ENCODE data around the gene BRD7.
A peak's percentile ranks its signal among the peaks of the same experiment; 100 is the strongest.

The BRD7 gene

GRCh38 chr16:50288026-50288425, 80.8 kb downstream of the BRD7 start:
- no peak for DNase-seq

DNA sequence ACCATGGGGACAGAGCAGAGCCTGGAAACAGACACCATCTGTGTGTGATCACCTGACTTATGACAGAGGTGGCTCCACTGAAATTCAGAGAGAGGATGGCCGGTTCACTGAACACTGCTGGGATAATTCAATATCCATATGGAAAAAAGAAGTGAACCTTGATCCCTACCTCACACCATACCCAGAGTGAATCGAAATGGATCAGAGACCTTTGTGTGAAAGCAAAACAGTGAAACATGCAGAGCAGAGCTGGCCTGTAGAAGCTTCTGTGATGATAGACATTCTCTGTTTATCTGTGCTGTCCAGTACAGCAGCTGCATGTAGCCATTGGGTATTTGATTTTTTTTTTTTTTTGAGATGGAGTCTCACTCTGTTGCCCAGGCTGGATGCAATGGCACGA, 82.1 kb downstream of the BRD7 start:
- no peak for DNase-seq

DNA sequence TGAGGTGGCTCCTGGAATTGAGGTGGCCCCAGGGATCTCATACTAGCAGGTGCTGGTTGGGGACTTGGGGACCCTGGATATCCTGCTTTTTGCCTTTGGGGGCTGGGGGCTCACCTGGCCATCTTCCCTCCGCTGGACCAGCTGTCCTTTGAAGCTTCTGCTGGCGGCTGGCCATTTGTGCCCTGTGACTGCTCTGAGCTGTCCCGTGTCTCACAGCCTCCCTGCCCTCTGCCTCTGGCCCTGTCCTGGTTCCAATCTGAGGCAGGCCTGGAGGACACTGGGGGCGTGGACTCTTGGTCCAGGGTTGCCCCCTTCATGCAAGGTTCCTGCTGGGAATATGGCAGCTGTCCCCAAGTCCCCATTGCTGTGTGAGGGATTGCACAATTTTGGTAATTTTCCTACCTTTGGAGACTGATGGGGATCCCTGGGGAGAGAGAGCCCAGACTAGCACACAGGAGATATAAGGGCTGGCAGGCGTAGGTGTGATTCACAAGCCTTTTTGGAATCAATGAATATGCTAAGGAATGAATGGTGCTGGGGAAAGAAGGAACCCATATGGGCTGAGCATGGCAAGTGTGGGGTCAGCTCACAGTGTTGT, 83.3 kb downstream of the BRD7 start:
- no peak for DNase-seq

DNA sequence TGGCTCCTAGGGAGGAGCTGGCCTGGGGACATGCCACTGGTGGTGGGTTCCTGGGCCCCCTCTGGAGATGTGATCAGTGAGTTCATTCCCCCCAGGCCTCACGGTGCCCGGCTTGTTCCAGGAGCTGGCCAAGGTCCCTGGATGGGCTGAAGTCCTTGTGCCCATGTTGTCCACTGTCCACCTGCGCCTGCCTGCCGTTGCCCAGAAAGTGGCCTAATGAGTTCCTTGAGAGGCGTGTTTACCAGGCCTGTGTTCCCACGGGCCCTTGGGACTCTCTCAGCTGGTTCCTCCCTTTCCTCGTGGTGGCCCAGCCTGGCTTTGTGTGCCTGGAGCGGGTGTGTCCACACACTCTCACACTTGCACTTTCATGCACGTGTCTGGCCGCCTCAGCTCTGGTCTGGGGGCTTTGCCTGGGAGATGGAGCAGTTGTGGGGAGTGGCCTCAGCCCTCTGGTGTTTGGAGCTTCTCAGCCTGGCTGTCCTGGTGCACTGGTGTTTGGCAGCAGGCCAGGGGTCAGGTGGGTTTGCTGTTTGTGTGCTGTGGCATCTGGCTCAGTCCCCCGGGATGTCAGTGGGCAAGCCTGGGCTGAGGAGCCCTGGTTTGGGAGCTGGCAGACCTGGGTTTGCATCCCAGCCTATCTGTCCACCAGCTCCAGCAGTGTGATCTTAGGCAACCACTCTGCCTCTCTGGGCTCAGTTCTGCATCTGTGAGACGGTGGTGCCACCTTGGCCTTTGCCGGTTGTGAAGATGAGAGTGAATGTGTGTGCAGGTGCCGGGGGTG, 84.5 kb downstream of the BRD7 start:
- no peak for DNase-seq

DNA sequence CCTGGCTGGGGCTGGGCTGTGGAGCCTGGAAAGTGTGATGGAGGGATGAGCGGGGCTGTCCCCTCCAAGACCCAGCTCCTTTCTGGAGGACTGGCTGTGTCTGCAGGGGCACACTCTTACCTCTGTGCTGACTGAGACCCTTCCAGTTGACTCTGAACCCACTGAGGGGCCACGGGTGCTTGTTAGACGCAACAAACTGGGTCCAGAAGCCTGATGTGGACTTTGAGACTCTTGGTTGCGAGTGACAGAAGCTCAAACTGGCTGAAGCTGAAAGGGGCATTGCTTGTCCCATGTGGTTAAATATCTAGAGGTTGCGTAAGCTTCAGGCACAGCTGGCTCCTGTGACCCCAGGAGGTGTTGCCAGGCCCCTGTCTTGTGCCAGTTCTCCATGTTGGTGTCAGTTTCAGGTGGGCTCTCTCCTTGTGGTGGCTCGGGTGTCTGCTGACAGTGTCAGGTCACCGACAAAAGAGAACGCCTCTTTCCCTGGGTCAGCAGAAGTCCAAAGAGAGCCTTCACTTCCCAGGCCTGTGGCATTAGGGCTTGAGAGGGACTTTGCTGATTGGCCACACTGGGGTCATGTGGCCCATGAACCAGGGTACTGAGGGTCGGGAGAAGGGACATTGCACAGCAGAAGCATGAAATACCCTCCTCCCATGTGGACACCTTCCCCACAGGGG, 85.7 kb downstream of the BRD7 start:
- no peak for DNase-seq

DNA sequence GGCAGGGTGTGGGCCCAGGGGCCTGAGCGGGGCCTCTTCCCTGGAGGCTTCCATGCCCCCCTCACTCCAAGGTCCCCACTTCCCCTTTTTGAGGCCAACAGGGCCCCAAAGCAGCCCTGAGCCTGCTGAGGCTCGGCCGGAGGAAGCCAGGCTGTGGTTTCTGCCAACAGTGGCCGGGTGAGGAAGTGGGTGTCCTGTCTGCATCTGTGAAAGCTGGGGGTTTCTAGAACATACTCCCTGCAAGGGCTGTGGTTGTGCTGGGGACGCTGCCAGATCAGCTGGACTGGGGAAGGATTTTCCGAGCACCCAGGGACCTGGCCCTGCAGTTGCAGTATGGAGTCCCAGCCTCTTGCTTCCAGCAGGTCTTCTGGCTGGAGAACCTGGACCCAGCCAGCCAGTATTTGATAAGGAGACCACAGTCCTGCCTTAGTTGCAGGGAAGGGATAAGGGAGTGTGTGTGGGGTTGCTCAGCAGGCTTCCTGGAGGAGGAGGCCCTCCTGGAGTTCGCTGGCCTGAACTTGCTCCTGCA, 86.7 kb downstream of the BRD7 start:
- DNase-seq = peak; percentile 36

DNA sequence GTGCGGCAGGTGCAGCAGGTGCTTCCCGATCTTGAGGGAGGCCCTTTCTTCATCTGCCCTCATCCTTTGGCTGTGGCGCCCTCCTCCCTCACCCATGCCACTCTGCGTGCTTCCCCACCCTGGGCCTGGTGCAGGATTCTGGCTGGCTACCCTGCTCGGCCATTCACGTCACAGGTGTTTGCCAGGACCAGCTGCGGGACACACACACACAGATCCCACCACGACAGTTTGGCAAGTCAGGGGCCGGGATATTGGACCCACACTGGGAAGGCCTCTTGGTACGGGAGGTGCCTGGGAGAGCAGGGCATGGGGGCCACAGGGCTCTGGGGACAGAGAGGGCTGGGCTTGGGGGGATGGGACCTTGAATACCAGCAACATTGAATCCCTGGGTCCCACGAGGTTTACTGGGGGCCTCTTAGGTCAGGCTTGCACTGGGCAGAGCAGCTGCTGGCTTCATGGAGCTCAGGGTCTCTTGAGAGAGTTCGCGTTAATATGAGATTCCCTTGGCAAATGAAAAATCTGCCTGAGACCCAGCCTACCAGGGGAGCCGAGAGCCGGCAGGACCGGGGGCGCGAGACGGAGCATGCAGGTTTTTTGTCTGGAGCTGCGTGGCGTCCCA, 87.3 kb downstream of the BRD7 start:
- DNase-seq = no peak

DNA sequence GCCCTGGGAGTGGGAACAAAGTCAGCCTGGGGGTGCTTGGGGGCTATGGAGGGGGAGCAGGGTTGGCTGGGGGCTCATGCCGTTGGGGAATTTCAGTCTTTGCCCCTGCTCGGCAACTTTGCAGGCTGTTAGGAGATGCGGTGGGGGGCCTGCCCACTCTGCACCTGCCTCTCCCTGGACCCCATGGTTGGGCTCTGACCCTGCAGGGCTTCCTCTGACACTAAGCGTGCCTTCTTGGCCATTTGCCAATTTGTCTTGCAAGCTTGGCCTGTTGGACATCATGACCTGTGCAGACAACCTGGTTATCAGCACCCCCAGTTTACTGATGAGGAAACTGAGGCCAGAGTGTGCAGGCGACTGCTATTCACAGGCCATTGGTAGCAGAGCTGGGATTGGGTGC, 87.9 kb downstream of the BRD7 start:
- no peak for DNase-seq

DNA sequence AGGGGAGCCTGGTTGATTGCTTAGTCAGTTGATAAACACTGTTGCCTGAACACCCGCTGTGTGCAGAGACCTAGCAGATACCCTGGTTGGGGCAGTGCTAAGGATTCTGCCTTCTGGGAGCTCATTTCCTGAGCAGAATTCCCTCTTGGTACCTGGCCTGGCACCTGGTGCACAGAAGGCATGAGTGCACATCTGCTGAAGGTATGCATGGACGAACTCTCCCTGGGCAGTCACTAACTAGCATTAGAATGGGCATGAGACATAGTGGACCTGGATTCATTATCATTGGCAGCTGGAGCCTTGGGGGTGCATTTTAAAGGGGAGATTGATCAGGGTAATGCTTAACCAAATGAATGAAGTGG, 89.3 kb downstream of the BRD7 start:
- DNase-seq = no peak

- DNase-seq = no peak
Measured at GRCh38 chr16:50278251-50278650, 90.5 kb downstream of the BRD7 start.

DNA sequence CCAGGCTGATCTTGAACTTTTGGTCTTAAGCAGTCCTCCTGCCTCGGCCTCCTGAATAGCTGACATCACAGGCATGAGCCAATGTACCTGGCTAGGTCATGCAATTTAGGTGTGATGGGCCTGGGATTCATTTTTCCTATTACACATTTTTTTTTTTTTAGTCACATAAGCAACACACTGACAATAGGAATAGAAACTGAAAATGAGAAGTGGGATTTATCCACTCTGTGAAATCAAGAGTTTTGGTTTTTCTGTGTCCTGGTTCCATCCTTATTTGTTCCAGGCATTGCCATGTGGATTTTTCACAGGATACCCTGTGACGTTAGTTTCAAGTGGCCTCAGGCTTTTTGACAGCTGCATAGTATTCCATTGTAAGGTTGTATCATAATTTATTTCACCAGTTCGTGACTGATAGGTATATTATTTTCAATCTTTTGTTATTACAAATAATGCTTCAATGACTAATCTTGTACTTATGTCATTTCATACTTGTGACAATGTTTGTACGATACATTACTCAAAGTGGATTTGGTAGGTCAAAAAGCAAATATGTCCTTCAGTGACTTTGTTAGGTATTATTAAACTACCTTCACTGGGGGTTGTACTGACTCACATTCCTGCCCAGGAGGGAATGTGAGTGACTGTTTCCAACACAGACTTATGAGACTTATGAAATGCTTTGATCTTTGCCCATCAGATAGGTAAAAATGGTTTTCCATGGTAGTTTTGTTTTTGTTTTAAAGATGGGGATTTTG, 91.8 kb downstream of the BRD7 start:
- DNase-seq = no peak

GRCh38 chr16:50276326-50276640, 92.5 kb downstream of the BRD7 start:
- no peak for DNase-seq

- DNase-seq = no peak
Measured at GRCh38 chr16:50275428-50276325, 93.1 kb downstream of the BRD7 start.

GRCh38 chr16:50275098-50275415, 93.7 kb downstream of the BRD7 start:
- DNase-seq = no peak

GRCh38 chr16:50274326-50275097, 94.3 kb downstream of the BRD7 start:
- DNase-seq = no peak

DNA sequence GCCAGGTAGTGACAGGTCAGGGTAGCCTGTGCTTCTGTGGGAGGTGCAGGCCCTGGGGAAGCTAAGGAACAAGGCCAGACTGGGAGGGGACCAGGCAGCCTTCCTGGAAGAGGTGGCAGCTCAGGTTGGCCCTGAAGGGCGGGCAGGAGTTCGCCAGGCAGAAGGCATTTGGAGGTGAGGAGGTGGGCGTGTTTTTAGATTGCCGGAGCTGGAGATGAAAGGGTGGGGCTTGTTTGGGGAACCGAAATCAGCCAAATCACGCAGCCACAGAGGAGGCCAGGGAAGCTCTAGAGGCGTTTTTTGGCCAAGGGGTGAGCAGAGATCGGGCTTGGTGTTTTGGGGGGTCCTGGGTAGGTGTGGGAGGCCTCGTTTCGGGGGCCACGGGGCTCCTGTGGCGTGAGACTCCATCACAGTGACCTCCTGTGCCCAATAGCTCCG, 94.9 kb downstream of the BRD7 start:
- peak; percentile 14 for DNase-seq

DNA sequence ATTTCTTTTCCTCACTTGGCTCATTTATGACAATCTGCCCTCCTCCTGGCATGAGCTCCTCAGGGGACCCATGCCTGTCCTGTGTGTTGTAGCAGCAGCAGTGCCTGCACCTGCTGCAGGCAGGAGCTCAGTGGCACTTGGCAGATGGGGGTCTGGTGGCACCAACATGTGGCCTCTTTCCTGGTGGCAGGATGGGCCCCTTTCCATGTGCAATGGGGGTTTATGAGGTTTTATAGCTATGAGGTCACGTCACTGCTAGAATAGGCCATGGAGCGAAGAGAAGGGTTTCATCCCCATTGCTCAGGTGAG, 95.5 kb downstream of the BRD7 start:
- DNase-seq = no peak

- no peak for DNase-seq
Measured at GRCh38 chr16:50272687-50273381, 96.0 kb downstream of the BRD7 start.

DNA sequence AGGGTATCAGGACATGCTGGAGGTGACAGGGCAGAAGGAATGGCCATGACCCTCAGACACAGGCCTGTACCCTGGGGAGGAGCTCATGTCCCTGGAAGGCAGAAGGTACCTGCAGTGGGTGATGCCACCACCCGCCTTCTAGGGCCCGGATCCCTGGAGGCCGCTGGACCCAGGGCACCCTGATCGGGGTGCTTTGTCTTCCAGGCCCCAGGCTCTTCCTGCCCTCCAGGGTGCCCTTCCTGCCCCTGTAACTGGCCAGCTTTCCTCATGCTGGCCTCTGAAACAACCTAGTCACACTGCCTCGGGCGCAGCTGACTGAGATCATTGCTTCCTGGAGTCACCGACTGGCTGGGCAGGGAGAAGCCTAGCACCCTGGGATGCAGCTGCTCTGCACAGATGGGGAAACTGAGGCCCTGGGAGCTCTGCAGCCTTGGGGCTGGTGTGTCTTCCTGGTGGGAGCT, 96.6 kb downstream of the BRD7 start:
- no peak for DNase-seq

DNA sequence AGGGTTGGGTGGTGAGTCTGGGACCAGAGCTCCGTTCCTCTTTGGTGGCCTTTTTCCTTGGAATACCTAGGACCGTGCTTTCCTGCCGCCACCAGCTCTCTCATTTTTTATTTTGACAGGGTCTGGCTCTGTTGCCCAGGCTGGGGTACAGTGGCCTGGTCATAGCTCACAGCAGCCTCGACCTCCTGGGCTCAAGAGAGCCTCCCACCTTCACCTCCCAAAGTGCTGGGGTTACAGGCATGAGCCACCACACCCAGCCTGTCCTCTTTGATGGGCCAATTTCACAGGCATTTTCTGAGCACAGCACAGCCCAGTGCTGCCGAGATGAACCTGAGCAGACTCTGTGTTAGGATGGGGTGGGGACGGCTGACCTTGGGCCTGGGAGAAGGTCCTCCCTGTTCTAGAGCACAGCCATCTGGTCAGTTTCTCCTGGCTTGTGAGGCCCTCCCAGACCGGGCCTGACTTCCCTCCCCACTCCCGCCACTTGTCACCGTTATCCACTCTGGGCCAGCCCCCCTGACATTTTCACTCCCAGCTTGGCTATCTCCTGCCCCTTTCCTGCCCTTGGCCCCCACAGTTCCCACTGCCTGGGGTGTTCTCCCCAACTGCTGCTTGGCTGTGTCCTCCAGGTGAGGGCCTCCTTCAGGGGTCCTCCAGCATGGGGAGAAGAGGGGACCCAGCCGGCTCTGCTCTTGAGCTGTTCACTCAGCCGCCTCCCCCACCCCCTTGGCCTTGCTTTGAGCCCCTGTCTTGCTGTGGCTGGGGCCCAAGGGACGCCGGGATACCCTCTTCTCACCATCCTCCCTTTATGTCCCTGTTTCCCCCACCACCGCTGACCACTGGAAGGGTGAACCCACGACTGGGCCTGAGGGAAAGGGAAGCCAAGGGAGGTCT, 97.4 kb downstream of the BRD7 start:
- DNase-seq = no peak
